Measurements from ENCODE around the gene PKMYT1. TPM values are rescaled to one million over a fixed set of nuclear protein-coding genes. Genes with fewer than 3 reads are reported as not detected.

PKMYT1 gene
- polyA plus RNA-seq, 2 donors, result 20.7 to 22.3 TPM

GRCh38 chr16:2966043-2966807 lies 14.0 kb downstream of the PKMYT1 start:
- H3K36me3 ChIP-seq (ENCODE audit: control insufficient read depth in 2 of 2, insufficient read depth in 2 of 2, low read length in 1 of 2), result no peaks in the 10 kb centered on the region
- H3K27ac ChIP-seq (ENCODE audit: low read depth in 2 of 2, low read length in 1 of 2), result no peak overlapping the region
- H3K4me1 ChIP-seq (ENCODE audit: control insufficient read depth in 2 of 2, insufficient read depth in 2 of 2, low read length in 1 of 2), result peaks cover 20 to 35% of the 10 kb centered on the region in 2 donors
- H3K4me3 ChIP-seq (ENCODE audit: low read depth in 1 of 2, low read length in 2 of 2), result no peak overlapping the region
- H3K27me3 ChIP-seq (ENCODE audit: control insufficient read depth in 1 of 2, insufficient read depth in 2 of 2, low read length in 2 of 2), result peaks cover 0 to 23% of the 10 kb centered on the region in 2 donors
- 70 to 72% methylated on average over 38 to 39 of the region's 39 CpGs for WGBS, 2 donors
- no peaks in the 10 kb centered on the region for H3K9me3 ChIP-seq (ENCODE audit: control insufficient read depth in 2 of 2, insufficient read depth in 1 of 2, low read depth in 1 of 2, low read length in 1 of 2)

- no peak overlapping the region for H3K27ac ChIP-seq (ENCODE audit: low read depth in 2 of 2, low read length in 1 of 2)
- peaks cover 19 to 28% of the 10 kb centered on the region in 2 donors for H3K4me1 ChIP-seq (ENCODE audit: control insufficient read depth in 2 of 2, insufficient read depth in 2 of 2, low read length in 1 of 2)
- no peaks in the 10 kb centered on the region for H3K9me3 ChIP-seq (ENCODE audit: control insufficient read depth in 2 of 2, insufficient read depth in 1 of 2, low read depth in 1 of 2, low read length in 1 of 2)
- peak overlapping the region; percentile 38 to 42 for H3K4me3 ChIP-seq (ENCODE audit: low read depth in 1 of 2, low read length in 2 of 2)
- H3K36me3 ChIP-seq (ENCODE audit: control insufficient read depth in 2 of 2, insufficient read depth in 2 of 2, low read length in 1 of 2), result no peaks in the 10 kb centered on the region
- H3K27me3 ChIP-seq (ENCODE audit: control insufficient read depth in 1 of 2, insufficient read depth in 2 of 2, low read length in 2 of 2), result peaks cover 0 to 23% of the 10 kb centered on the region in 2 donors
- 0 to 1% methylated on average over 48 to 68 of the region's 68 CpGs for WGBS, 2 donors
Observed at GRCh38 chr16:2964475-2965336, 15.5 kb downstream of the PKMYT1 start.

- peaks cover 15 to 31% of the 10 kb centered on the region in 2 donors for H3K4me1 ChIP-seq (ENCODE audit: control insufficient read depth in 2 of 2, insufficient read depth in 2 of 2, low read length in 1 of 2)
- no peaks in the 10 kb centered on the region for H3K9me3 ChIP-seq (ENCODE audit: control insufficient read depth in 2 of 2, insufficient read depth in 1 of 2, low read depth in 1 of 2, low read length in 1 of 2)
- H3K36me3 ChIP-seq (ENCODE audit: control insufficient read depth in 2 of 2, insufficient read depth in 2 of 2, low read length in 1 of 2), result no peaks in the 10 kb centered on the region
- H3K4me3 ChIP-seq (ENCODE audit: low read depth in 1 of 2, low read length in 2 of 2), result peak within 1 kb of the TSS; percentile 38 to 42
- peaks cover 0 to 23% of the 10 kb centered on the region in 2 donors for H3K27me3 ChIP-seq (ENCODE audit: control insufficient read depth in 1 of 2, insufficient read depth in 2 of 2, low read length in 2 of 2)
- no peak within 1 kb of the TSS for H3K27ac ChIP-seq (ENCODE audit: low read depth in 2 of 2, low read length in 1 of 2)
- 0 to 3% methylated on average over 49 to 60 of the region's 60 CpGs for WGBS, 2 donors
Observed at GRCh38 chr16:2963723-2964474, 16.3 kb downstream of the PKMYT1 start, which contains the start of gene KREMEN2. Gene KREMEN2, plus strand, starts transcription at chr16:2964275. Its CDS starts 246 bp downstream, at chr16:2964521.

GRCh38 chr16:2963074-2963722 lies 17.0 kb downstream of the PKMYT1 start:
- H3K9me3 ChIP-seq (ENCODE audit: control insufficient read depth in 2 of 2, insufficient read depth in 1 of 2, low read depth in 1 of 2, low read length in 1 of 2), result no peaks in the 10 kb centered on the region
- 1 to 3% methylated on average over 24 to 40 of the region's 40 CpGs for WGBS, 2 donors
- H3K27me3 ChIP-seq (ENCODE audit: control insufficient read depth in 1 of 2, insufficient read depth in 2 of 2, low read length in 2 of 2), result peaks cover 0 to 23% of the 10 kb centered on the region in 2 donors
- no peak overlapping the region for H3K27ac ChIP-seq (ENCODE audit: low read depth in 2 of 2, low read length in 1 of 2)
- peak overlapping the region in 1 of 2 donors; percentile 42 for H3K4me3 ChIP-seq (ENCODE audit: low read depth in 1 of 2, low read length in 2 of 2)
- peaks cover 15 to 25% of the 10 kb centered on the region in 2 donors for H3K4me1 ChIP-seq (ENCODE audit: control insufficient read depth in 2 of 2, insufficient read depth in 2 of 2, low read length in 1 of 2)
- no peaks in the 10 kb centered on the region for H3K36me3 ChIP-seq (ENCODE audit: control insufficient read depth in 2 of 2, insufficient read depth in 2 of 2, low read length in 1 of 2)

GRCh38 chr16:2962334-2963073 lies 17.7 kb downstream of the PKMYT1 start:
- Histone ChIP-seq H3K4me1 (ENCODE audit: control insufficient read depth in 2 of 2, insufficient read depth in 2 of 2, low read length in 1 of 2) (peaks cover 15 to 23% of the 10 kb centered on the region in 2 donors), H3K36me3 (ENCODE audit: control insufficient read depth in 2 of 2, insufficient read depth in 2 of 2, low read length in 1 of 2) (no peaks in the 10 kb centered on the region), H3K4me3 (ENCODE audit: low read depth in 1 of 2, low read length in 2 of 2) (no peak overlapping the region), H3K27ac (ENCODE audit: low read depth in 2 of 2, low read length in 1 of 2) (no peak overlapping the region), H3K9me3 (ENCODE audit: control insufficient read depth in 2 of 2, insufficient read depth in 1 of 2, low read depth in 1 of 2, low read length in 1 of 2) (no peaks in the 10 kb centered on the region), H3K27me3 (ENCODE audit: control insufficient read depth in 1 of 2, insufficient read depth in 2 of 2, low read length in 2 of 2) (peaks cover 0 to 23% of the 10 kb centered on the region in 2 donors)
- WGBS, 2 donors, result 13 to 20% methylated on average over 28 of the region's 28 CpGs

GRCh38 chr16:2960183-2961010 lies 19.8 kb downstream of the PKMYT1 start:
- H3K9me3 ChIP-seq (ENCODE audit: control insufficient read depth in 2 of 2, insufficient read depth in 1 of 2, low read depth in 1 of 2, low read length in 1 of 2), result no peaks in the 10 kb centered on the region
- H3K36me3 ChIP-seq (ENCODE audit: control insufficient read depth in 2 of 2, insufficient read depth in 2 of 2, low read length in 1 of 2), result no peaks in the 10 kb centered on the region
- peaks cover 0 to 23% of the 10 kb centered on the region in 2 donors for H3K27me3 ChIP-seq (ENCODE audit: control insufficient read depth in 1 of 2, insufficient read depth in 2 of 2, low read length in 2 of 2)
- H3K4me3 ChIP-seq (ENCODE audit: low read depth in 1 of 2, low read length in 2 of 2), result no peak overlapping the region
- 62 to 72% methylated on average over 17 of the region's 17 CpGs for WGBS, 2 donors
- no peak overlapping the region for H3K27ac ChIP-seq (ENCODE audit: low read depth in 2 of 2, low read length in 1 of 2)
- H3K4me1 ChIP-seq (ENCODE audit: control insufficient read depth in 2 of 2, insufficient read depth in 2 of 2, low read length in 1 of 2), result peaks cover 15 to 23% of the 10 kb centered on the region in 2 donors

GRCh38 chr16:2959206-2959605 lies 21.0 kb downstream of the PKMYT1 start:
- 24 to 25% methylated on average over 10 of the region's 10 CpGs for WGBS, 2 donors
- H3K36me3 ChIP-seq (ENCODE audit: control insufficient read depth in 2 of 2, insufficient read depth in 2 of 2, low read length in 1 of 2), result no peaks in the 10 kb centered on the region
- no peaks in the 10 kb centered on the region for H3K9me3 ChIP-seq (ENCODE audit: control insufficient read depth in 2 of 2, insufficient read depth in 1 of 2, low read depth in 1 of 2, low read length in 1 of 2)
- H3K4me1 ChIP-seq (ENCODE audit: control insufficient read depth in 2 of 2, insufficient read depth in 2 of 2, low read length in 1 of 2), result peaks cover 9 to 16% of the 10 kb centered on the region in 2 donors
- peaks cover 0 to 16% of the 10 kb centered on the region in 2 donors for H3K27me3 ChIP-seq (ENCODE audit: control insufficient read depth in 1 of 2, insufficient read depth in 2 of 2, low read length in 2 of 2)
- no peak overlapping the region for H3K4me3 ChIP-seq (ENCODE audit: low read depth in 1 of 2, low read length in 2 of 2)
- no peak overlapping the region for H3K27ac ChIP-seq (ENCODE audit: low read depth in 2 of 2, low read length in 1 of 2)

- H3K4me1 ChIP-seq (ENCODE audit: control insufficient read depth in 2 of 2, insufficient read depth in 2 of 2, low read length in 1 of 2), result peaks cover 0 to 9% of the 10 kb centered on the region in 2 donors
- no peaks in the 10 kb centered on the region for H3K36me3 ChIP-seq (ENCODE audit: control insufficient read depth in 2 of 2, insufficient read depth in 2 of 2, low read length in 1 of 2)
- 85 to 87% methylated on average over 11 of the region's 11 CpGs for WGBS, 2 donors
- H3K27me3 ChIP-seq (ENCODE audit: control insufficient read depth in 1 of 2, insufficient read depth in 2 of 2, low read length in 2 of 2), result no peaks in the 10 kb centered on the region
- H3K4me3 ChIP-seq (ENCODE audit: low read depth in 1 of 2, low read length in 2 of 2), result no peak overlapping the region
- no peak overlapping the region for H3K27ac ChIP-seq (ENCODE audit: low read depth in 2 of 2, low read length in 1 of 2)
- no peaks in the 10 kb centered on the region for H3K9me3 ChIP-seq (ENCODE audit: control insufficient read depth in 2 of 2, insufficient read depth in 1 of 2, low read depth in 1 of 2, low read length in 1 of 2)
Observed at GRCh38 chr16:2956579-2956956, 23.7 kb downstream of the PKMYT1 start.
